HG02938 (cell line): ENCODE measurements around the gene CLN3.
A peak's percentile ranks its signal among the peaks of the same experiment; 100 is the strongest.
"Not testable (repeated sequence)": the region's sequence is repeated elsewhere in the genome, so short reads cannot be mapped to it uniquely, and the experiment has no call there.

Experiments
- ATAC-seq: cut with Tn5 transposase; IDR thresholded peaks from one replicate; pipeline ENCODE4 v1.9.1; 2021; ENCODE audit warnings: mild to moderate bottlenecking, moderate library complexity; ENCODE audit not compliant: unreplicated experiment

The CLN3 gene

GRCh38 chr16:28491970-28492474 lies at the start of gene CLN3:
CLN3 (minus strand) TSS chr16:28492074; CDS start chr16:28491759, 315 bp downstream.
- peak; percentile 74 for ATAC-seq

- no peak for ATAC-seq
These were observed 48.5 kb upstream of the CLN3 start for GRCh38 chr16:28540346-28540745.

- no peak for ATAC-seq
These were observed 47.1 kb upstream of the CLN3 start, which contains the start of gene NUPR1 for GRCh38 chr16:28538733-28539596. NUPR1 (minus strand) TSS chr16:28538974; CDS start chr16:28538907, 67 bp downstream.

- no peak for ATAC-seq
These were observed 46.3 kb upstream of the CLN3 start for GRCh38 chr16:28537964-28538732.

- no peak for ATAC-seq
These were observed 45.2 kb upstream of the CLN3 start for GRCh38 chr16:28537076-28537475.

- ATAC-seq, result no peak
These were observed 42.9 kb upstream of the CLN3 start for GRCh38 chr16:28534542-28535373.

GRCh38 chr16:28532940-28533647 lies 41.2 kb upstream of the CLN3 start:
- no peak for ATAC-seq

GRCh38 chr16:28531777-28532744 lies 40.2 kb upstream of the CLN3 start:
- ATAC-seq, result no peak

- no peak for ATAC-seq
These were observed 37.2 kb upstream of the CLN3 start for GRCh38 chr16:28529124-28529523.

- ATAC-seq, result no peak
These were observed 36.6 kb upstream of the CLN3 start for GRCh38 chr16:28528463-28528867.

- no peak for ATAC-seq
These were observed 36.1 kb upstream of the CLN3 start for GRCh38 chr16:28527985-28528384.

- ATAC-seq, result not testable (repeated sequence)
These were observed 35.4 kb upstream of the CLN3 start for GRCh38 chr16:28527100-28527785.

GRCh38 chr16:28526201-28527099 lies 34.6 kb upstream of the CLN3 start:
- ATAC-seq, result no peak

GRCh38 chr16:28524681-28525171 lies 32.9 kb upstream of the CLN3 start:
- no peak for ATAC-seq

- ATAC-seq, result no peak
These were observed 30.9 kb upstream of the CLN3 start for GRCh38 chr16:28522792-28523191.

GRCh38 chr16:28521436-28521835 lies 29.6 kb upstream of the CLN3 start:
- no peak for ATAC-seq

GRCh38 chr16:28520672-28521071 lies 28.8 kb upstream of the CLN3 start:
- ATAC-seq, result no peak
